NCI-H446 treated with DMSO at 0.1 percent for 48 hours (cell line): Measurements from ENCODE around the gene EIF3F.
A peak's percentile ranks its signal among the peaks of the same experiment; 100 is the strongest.

ENCODE experiments used
- DNase-seq: peaks from one replicate; lab custom pipeline; 2025; lab: John Stamatoyannopoulos, UW

The EIF3F gene, protein sequence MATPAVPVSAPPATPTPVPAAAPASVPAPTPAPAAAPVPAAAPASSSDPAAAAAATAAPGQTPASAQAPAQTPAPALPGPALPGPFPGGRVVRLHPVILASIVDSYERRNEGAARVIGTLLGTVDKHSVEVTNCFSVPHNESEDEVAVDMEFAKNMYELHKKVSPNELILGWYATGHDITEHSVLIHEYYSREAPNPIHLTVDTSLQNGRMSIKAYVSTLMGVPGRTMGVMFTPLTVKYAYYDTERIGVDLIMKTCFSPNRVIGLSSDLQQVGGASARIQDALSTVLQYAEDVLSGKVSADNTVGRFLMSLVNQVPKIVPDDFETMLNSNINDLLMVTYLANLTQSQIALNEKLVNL

DNA sequence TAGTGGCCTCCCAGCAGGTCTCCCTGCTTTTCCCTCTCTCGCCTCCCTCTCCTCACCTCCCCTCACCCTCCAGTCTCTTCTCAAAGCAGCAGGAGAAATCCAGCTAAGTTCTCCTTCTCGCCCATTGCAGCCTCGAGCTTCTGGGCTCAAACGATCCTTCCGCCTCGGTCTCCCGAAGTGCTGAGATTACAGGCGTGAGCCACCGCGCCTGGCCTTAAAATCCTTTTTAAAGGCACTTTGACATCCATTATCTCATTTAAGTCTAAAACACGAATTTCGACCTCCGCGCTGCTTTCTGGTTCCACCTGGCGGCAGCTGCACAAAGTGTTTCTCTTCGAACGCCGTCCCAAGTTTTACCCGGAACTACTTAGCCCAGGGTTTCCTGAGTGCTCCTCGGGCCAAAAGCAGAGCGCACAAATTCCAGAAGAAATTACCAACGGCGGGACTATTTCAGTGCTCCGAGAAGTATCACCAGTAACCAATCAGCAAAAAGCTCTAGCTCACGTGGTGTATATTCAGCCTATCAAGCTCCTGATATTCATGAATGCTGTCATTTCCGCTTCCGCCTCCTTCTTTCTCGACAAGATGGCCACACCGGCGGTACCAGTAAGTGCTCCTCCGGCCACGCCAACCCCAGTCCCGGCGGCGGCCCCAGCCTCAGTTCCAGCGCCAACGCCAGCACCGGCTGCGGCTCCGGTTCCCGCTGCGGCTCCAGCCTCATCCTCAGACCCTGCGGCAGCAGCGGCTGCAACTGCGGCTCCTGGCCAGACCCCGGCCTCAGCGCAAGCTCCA lies at the start of gene EIF3F:
TSS of gene EIF3F (plus strand) at position 570 of the 792 bp plus-strand sequence. CDS start at position 586, 16 bp downstream.
- peak; percentile 99 for DNase-seq

DNA sequence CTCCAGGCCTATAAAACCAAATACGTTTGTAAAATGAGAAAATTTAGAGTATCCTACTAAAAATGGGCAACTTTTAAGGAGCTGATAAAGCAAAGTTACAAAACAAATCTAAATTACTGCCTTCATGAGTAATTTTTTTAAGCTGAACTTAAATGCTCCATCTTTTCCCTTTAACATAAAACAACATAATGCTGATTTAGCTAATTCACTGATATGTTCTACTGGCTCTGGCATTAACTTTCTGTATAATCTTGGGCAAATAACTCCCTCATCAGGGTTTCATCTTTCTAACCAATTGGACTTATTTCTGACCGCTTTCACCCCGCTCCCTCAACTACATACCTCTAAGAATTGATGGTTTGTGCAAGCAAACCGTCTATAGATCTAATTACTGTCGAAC lies 46.0 kb upstream of the EIF3F start:
- DNase-seq = no peak

DNA sequence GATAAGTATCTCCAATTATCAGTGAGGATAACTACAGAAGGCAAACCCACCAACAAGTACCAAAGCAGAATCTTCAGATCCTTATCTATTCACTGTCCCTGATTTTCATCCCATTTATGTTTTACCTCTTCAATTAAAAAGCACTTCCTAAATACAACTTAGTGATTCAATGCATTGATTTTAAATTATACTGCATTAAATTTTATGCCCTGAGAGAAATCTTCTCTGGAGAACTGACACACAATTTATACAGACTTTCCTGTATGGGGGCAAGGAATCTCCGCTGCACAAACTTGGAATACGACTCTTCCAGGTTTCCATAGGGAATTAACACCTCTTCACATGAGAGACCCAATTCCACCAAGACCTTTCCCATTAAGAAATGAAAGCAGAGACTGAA lies 45.5 kb upstream of the EIF3F start, which contains the start of gene OR10A3:
TSS of gene OR10A3 (minus strand) at position 101 of the 400 bp plus-strand sequence. CDS start 2,188 bp downstream, outside the sequence.
- no peak for DNase-seq

DNA sequence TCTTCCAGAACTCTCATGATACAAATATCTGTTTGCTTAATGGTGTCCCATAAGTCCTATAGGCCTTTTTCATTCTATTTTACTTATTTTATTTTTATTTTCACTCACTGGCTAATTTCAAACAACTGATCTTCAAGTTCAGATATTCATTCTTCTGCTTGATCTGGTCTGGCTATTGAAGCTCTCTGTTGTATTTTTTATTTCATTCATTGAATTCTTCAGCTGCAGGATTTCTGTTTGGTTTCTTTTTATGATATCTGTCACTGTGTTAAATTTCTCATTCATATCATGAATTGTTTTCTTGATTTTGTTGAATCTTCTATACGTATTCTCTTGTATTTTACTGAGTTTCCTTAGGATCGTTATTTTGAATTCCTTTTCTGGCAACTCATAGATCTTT lies 43.0 kb upstream of the EIF3F start:
- DNase-seq = no peak

DNA sequence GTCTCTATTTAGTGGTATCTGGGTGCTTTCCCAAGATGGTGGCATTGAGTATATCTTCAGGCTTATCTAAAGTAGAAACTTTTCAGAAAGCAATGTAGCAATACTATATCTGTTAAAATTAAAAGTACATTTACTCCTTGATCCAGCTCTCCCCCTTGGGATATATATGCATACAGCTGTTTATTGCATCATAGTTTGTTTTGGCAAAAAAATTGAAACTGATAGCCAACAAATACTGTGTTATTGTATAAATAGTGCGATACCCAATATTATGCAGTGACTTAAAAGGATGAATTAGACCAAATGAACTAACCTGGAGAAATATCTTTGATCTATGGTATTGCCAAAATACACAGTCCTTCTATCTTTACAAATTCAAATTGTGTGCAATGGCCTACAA lies 37.2 kb upstream of the EIF3F start:
- DNase-seq = no peak

DNA sequence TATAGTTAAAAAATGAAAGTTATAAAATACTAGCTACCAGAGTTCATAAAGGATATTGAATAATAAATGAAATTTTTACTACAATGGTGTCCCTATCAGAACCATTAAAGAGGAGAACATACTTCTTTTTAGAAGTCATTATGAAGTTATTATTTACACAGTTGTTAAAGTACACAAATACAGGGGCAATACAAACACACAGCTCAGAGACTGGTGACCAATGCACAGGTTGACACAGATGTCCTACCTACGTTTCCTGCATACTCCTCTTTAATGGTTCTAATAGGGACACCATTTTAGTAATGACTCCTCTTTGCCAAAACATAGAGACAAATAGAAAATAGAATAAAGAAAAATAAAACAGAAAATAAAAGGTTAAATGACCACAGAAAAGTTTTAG lies 31.9 kb upstream of the EIF3F start:
- no peak for DNase-seq

DNA sequence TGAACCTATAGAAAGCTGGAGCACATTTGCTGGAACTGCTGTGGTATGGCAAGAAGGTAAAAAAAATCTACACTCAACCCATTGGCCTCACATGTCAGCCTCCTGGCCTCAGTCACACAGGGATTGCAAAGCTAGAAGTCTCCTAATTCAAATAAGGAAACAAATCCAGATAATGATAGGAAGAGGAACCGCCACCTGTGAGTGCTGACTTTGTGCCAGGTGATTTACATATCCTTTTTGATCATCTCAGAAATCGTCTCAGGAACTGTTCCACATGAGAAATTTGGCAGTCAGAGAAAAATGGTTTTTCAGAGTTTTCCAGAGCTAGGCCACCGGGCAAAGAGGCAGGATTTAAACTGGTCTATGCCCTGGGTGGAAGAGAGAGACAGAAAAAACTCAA lies 22.9 kb upstream of the EIF3F start:
- DNase-seq = no peak

DNA sequence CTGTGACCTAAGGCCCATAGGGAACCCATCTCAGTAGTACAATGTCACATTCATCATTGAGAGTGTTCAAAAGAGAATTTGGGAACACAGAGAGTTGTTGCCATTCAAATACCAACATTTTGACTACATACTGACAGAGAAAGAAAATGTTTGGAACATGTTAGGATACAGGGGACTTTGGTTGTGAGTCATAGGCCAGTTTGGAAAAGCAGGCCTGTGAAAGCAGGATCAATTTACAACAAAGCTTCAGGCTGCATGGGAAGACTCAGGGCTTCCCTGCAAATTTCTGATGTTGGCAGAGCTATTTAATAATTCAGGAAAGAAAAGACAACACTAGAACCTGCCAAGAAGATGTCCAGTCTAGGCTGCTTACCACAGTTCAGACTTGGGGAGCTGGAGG lies 22.3 kb upstream of the EIF3F start:
- no peak for DNase-seq

DNA sequence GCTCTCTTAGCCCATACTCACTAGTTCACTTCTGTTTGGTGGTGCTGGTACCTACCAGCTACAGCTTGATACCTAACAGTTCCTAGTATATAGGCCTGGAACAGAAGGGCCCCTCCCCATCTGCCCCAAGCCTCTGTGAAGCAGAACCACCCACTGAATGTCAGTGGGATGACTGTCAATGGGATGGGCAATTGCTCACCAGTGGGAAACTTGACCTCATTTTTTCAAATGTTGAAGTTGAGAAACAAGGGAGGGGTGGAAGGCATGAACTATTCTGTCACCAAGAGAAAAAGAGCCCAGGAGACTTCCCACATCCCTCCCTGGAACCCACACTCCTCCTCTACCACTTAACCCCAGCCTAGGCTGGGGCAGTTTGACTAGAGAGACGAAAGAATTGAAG lies 21.8 kb upstream of the EIF3F start, which contains the start of gene NLRP10:
TSS of gene NLRP10 (minus strand) at position 62 of the 400 bp plus-strand sequence. CDS start 1,952 bp downstream, outside the sequence.
- no peak for DNase-seq

DNA sequence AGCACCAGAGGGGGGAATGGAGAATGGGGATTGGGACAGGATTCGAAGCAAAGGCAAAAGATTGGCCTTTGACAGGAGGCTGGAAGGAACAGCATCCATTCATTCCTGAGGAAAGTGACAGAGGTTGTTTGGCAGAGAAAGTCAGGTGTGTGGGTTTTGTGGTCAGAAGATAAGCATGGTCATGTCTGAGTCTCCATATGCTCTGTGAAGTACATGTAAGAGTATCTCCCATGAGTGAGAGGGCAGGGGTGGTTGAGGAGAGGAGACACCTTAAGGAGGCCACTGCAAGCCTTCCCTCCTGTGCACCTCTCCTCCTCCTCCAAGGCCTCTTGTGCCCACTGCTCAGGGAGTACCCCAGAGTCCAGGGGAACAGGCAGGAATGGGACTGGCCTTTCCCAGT lies 20.0 kb upstream of the EIF3F start:
- DNase-seq = no peak

DNA sequence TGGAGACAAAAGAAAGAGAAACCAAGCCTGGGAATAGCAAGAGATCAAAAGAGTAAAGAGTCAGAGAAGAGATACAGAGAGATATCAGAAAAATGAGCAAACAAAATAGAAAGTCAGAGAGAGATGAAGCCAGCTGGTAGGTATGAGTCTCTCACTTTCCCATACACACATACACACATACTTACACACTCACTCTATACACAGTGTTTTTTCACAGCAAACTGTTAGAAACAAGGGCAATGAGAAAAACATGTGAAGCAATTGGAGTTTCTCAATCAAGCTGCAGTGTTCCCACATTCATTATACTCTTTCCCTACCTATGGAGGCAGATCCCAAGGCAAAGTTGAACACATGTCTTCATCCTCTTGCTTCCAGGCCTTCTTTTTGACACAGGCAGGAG lies 19.3 kb upstream of the EIF3F start:
- DNase-seq = no peak

DNA sequence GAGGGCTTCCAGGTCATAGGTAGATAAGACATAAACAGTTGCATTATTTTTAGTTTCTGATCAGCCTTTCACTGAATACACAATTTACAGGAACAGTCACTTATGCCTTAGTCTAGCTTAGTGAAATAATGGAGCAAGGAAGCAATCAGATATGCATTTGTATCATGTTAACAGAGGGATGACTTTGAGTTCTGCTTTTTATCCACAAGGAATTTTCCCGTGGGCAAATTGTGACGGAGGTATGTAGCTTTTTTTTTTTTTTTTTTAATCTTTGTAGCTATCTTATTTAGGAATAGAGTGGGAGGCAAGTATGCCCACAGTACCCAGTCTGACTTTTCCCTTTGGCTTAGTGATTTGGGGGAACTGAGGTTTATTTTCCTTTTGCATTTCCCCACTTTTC lies 18.5 kb upstream of the EIF3F start:
- DNase-seq = no peak

DNA sequence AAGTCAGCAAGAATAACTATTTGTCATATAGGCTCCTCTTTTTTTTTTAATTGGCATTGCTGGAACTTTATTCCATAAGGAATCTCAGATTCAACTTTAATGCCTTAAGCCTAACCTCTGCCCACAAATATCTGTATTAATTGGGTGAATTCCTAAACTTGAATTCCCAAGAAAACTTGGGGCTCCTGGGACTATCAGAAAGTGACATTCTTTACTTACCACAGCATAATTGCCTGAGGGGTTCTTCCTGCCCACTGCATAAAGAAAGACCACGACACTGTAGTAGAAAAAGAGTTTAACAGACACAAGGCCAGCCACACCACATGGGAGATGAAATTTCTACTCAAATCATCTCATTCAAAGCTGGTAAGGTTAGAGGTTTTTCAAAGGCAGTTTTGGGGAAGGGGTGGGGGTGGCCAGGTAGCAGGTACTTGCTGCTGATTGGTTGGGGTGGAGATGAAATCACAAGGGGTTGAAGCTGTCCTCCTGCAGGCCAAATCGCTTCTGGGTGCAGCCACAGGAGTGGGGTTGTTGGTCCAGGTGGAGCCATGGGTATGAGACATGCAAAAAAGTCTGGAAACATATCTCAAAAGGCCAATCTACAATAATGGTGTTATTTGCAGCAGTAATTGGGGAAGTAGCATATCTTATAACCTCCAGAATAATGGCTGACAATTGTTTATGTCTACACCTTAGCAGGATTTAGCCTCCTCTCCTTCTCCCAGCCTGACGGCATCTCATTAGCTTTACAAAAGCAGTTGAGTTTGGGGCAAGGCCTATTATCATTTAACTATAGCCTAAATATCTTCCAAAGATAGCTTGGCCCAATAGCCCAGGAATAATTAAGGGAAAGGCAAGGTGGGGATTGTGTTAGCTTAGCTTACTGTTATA lies 17.1 kb upstream of the EIF3F start:
- DNase-seq = no peak

DNA sequence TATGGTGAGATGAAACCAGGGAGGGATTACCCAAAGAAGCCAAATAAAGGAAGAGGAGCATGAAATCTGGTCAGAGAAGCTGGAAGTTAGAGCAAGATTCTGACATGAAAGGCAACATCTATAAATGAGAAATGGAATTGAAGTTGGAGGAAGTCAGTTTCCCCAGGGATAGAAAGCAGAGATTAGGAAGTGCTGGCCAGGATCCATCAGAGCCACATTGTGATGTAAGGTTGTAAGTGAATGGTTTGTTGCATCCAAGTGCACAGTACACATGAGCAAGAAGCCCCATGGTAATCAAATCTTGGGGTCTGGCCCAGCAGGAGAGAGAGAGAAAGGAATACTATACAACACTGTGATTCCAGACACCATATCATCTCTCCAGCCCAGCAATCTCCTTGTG lies 15.3 kb upstream of the EIF3F start:
- DNase-seq = no peak

DNA sequence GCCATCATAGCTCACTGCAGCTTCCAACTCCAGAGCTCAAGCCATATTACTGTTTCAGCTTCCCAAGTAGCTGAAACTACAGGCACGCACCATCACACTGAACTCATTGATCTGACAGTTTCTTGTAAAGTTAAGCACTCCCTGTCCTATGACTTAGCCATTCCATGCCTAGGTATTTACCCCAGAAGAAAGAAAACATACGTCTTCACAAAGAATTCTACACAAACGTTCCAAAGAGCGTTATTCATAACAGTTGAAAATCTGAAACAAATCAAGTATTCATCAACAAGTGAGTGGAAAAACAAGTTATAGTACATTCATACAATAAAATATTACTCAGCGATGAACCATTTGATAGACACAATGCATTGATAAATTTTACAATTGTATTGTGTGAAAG lies 14.1 kb upstream of the EIF3F start:
- no peak for DNase-seq

DNA sequence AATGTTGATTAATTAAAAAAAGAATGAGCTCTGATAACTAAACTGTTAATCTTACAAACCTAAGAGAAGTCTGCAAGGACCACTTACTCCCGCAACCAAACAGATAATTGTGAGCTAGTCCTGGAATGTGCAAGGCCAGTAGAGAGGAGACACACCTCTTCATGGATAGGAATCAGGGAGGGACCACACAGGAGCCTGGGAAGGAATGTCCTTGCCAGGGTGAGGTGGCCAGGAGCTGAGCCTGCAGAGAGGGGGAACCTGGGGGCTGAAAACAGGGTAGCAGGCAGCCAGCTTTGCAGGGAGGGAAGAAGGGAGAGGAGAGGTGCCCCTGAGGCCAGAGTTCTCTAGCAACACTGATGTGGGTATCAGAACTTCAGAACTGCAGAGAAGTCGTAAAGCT lies 12.5 kb upstream of the EIF3F start:
- DNase-seq = no peak

DNA sequence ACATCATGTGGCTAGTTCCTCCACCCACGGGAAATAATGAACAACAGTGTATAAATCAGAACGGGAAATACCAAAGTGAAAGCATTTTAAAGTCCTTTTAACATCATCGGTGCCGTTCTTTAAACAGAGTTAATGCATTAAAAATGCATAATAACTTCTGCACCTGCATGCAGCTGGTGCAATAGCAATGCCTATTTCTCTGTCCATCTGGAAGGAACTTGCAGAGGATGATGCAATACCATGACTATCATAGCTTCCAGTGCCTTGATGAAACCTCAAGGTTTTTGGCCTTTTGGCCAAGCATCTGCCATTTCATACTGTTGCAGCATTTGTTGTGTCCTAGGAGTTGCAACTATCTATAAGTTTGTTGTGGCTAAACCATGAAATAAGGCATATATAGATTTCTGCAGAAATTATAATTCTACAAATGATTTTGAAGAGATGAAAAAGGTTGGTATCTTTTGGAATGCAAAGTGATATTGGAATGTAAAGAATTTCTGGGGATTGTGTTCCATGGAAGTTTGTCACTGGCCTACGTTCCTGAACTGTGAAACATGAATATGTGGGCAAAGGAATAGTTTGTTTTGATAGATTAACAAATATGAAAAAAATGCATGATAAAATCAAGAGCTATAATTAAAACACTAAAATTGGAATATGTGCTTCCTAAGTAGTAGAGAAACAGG lies 9.8 kb upstream of the EIF3F start:
- DNase-seq = no peak

DNA sequence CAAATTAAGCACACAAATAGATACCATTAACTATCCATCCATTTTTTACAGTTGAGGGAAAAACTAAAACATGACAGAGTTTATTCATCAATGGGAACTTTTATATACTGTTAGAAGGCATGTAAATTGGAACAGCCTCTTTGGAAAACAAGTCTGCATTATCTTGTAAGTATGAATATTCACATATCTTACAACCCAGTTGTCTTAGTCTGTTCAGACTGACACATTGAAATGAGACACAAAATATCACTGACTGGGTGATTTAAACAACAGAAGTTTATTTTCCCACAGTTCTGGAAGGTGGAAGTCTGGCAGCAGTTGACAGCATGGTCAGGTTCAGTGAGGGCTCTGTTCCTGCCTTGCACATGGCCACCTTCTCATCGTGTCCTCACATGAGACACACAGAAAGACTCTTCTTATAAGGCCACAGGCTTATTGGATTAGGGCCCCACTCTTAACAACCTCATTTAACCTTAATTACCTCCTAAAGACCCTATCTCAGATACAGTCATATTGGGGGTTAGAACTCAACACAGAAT lies 5.4 kb upstream of the EIF3F start:
- DNase-seq = no peak

DNA sequence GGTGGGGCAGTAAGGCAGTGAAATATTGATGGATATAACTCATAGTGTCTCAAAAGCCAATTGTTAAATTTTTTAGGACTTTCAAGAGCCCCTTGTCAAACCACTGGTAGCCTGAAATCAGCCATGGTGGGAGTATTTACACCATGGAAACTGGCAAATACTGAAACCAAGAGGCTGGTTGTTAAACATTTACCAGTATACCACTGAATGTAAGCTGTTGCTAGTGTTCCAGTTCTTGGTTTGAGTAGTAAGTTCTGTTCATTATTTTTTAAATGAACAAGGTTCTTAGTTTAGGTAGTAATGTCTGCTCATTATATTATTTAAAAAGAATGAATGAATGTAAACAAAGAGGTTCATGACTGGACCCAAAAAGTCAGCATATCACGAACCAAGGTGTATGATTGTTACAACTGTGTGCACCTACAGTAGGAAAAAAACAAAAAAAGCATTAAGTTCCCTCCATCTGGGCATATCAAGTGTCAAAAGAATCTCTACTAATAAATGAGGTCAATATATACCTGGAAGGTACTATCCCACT lies 4.5 kb upstream of the EIF3F start:
- DNase-seq = no peak

DNA sequence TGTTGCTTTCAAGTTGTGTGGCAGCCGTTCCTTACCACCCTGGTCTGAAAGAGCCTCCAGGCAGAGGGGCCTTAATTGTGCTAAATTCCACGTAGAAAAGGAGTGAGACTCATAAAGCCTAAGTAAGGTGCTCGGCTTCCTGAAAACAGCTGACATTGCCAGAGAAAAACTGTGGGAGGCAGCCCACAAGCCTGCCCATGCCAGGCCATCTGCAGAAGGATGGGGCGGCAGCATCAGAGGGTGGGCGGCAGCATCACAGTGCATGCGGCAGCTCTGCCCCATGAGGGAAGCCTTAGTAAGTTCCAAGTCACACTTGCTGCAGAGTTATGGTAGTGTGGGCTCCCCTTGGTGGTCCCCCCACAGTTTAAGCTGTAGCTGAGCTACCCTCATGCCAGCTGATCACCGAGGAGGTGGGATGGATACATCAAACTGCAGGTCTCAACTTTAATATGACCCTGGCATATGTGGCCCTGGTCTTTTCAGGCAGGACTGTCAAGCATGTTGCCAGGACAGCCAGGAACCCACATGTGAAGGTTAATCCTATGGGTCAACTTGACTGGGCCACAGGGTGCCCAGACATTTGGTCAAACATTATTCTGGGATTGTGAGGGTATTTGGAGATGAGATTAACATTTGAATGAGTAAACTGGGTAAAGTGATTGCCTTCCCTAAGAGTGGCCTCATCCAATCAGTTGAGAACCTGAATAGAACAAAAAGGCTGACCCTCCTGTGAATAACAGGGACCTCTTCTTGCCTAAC lies 3.1 kb upstream of the EIF3F start:
- no peak for DNase-seq
